MM.1S (cell line): ENCODE data around the gene MGST2.

Experiments used
- EZH2 ChIP-seq: fragments of 300-600 bp; sonication (generic); optimal IDR thresholded peaks from 2 replicates; pipeline ENCODE3; 2017; ENCODE audit warnings: low read depth, mild to moderate bottlenecking, antibody characterized with exemption, low read length, mixed read lengths
- EZH2phosphoT487 ChIP-seq: fragments of 300-600 bp; sonication (generic); IDR thresholded peaks from 2 replicates; pipeline ENCODE4 v1.6.1; 2018; ENCODE audit warnings: antibody characterized with exemption, low read length
- TF ChIP-seq, protein P1 (sequence below): fragments of 300-600 bp; sonication (generic); IDR thresholded peaks from 2 replicates; pipeline ENCODE4 v1.5.1; 2016; ENCODE audit warnings: antibody characterized with exemption, low read length, mixed read lengths

DNA sequence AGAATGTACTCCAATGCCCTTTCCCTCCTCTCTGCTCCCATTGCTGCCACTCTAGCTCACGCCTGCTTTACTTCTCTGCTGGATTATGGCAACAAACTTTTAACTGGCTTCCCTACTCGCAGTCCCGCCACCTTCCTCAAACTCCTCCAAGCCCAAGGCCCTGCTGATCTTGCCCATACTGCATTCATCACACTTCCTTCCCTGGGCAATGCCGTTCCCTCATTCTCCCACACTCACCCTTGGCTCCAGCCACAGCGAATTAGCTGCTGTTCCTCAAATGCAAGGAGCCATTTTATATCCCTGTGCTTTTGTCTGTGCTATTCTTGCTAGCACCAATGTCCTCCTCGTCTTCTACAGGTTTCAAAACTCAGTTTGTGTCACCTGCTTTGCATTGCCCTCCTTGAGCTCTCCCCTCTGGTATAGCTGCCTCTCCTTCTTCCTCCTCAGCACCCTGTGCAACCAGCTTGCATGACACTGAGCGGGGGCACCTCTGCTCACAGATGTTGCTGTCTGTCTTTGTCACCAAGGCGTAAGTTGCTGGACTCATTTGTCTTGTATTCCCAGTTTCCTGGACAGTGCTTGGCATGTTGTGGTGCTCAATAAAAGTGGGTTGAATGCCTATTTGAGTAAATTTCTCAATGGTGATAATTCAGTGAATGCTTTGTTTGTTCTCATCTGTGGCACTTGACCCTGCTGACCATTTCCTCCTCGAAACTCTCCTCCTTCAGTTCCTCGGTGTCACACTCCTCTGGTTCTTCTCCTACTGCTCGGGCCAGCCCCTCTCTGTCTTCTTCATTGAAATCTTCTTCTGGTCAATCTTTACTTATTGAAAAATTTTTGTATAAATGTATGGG is 22.4 kb upstream of the MGST2 start:
- TF ChIP-seq EZH2phosphoT487 (no peak), EZH2 (no peak)
- TF ChIP-seq, protein P1, sequence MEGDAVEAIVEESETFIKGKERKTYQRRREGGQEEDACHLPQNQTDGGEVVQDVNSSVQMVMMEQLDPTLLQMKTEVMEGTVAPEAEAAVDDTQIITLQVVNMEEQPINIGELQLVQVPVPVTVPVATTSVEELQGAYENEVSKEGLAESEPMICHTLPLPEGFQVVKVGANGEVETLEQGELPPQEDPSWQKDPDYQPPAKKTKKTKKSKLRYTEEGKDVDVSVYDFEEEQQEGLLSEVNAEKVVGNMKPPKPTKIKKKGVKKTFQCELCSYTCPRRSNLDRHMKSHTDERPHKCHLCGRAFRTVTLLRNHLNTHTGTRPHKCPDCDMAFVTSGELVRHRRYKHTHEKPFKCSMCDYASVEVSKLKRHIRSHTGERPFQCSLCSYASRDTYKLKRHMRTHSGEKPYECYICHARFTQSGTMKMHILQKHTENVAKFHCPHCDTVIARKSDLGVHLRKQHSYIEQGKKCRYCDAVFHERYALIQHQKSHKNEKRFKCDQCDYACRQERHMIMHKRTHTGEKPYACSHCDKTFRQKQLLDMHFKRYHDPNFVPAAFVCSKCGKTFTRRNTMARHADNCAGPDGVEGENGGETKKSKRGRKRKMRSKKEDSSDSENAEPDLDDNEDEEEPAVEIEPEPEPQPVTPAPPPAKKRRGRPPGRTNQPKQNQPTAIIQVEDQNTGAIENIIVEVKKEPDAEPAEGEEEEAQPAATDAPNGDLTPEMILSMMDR: no peak
